Activated B cell treated with CpG ODN at 0.5 μM for 24 hours (primary cell): ENCODE data around the gene FBXL7. TPM values are rescaled to one million over a fixed set of nuclear protein-coding genes. Genes with fewer than 3 reads are reported as not detected.

ENCODE experiments used
- ATAC-seq: fragments of 200-7000 bp; cut with Tn5 transposase; one replicate; pipeline ENCODE4 v1.10.0; 2021; ENCODE audit warnings: low read depth, mild to moderate bottlenecking, moderate library complexity
- CTCF ChIA-PET: fragments of 350-600 bp; sonication (Branson Sonifier 250); formaldehyde crosslinking; loops from one replicate; lab custom pipeline; 2021; ENCODE audit warnings: antibody characterized with exemption; lab: Charles Lee
- POLR2A ChIA-PET: fragments of 350-600 bp; sonication (Branson Sonifier 250); formaldehyde crosslinking; loops from one replicate; lab custom pipeline; 2021; ENCODE audit warnings: antibody characterized with exemption; lab: Charles Lee
- DNase-seq: peaks from one replicate; pipeline ENCODE4 v3.0.0; 2022
- H3K27ac Mint-ChIP-seq: one replicate; pipeline ENCODE4 v1.8.0; 2020; ENCODE audit warnings: mixed read lengths
- H3K27me3 Mint-ChIP-seq: one replicate; pipeline ENCODE4 v1.8.0; 2021; ENCODE audit warnings: mixed read lengths
- H3K36me3 Mint-ChIP-seq: one replicate; pipeline ENCODE4 v1.8.0; 2021; ENCODE audit warnings: low read depth, mixed read lengths
- H3K4me1 Mint-ChIP-seq: one replicate; pipeline ENCODE4 v1.8.0; 2021; ENCODE audit warnings: mixed read lengths
- H3K4me3 Mint-ChIP-seq: one replicate; pipeline ENCODE4 v1.8.0; 2020; ENCODE audit warnings: mild to moderate bottlenecking, mixed read lengths
- H3K9me3 Mint-ChIP-seq: one replicate; pipeline ENCODE4 v1.8.0; 2020; ENCODE audit warnings: mixed read lengths
- intact Hi-C: fragments of 100-400 bp; cut with micrococcal nuclease; formaldehyde crosslinking; loops from one replicate; pipeline ENCODE4 v1.15.1; 2024
- total RNA-seq: library from RNA; stranded (reverse); gene quantifications from 2 replicates; pipeline ENCODE4 v1.2.3, GENCODE V29; 2022
- TF ChIP-seq, protein P1 (sequence below): fragments of 200-600 bp; IDR thresholded peaks from one replicate; pipeline ENCODE4 v1.8.0; 2022; ENCODE audit warnings: antibody characterized with exemption, mild to moderate bottlenecking

Gene FBXL7
- total RNA-seq, 1 donor from 2014 or later: not detected

DNA sequence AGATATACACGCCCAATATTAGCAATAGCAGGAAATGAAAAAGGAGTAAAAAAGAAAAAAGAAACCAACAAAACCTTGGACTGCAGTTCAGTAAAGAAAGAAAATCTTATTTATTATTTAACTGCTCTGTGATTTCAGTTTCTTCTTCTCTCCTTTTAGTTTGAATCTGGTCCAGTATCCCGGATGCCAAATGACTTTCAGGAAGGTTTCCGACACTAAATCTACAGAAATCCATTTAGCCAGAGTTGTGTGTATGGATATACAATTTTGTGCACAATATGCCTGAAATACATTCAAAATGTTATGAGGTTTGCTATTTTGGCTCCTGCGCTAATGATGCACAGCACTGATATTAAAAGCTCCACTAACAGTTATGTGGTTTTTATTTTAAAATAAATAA lies 64.5 kb downstream of the FBXL7 start:
- DNase-seq: no peak
- H3K4me3 Mint-ChIP-seq: no peak overlapping the region
- ATAC-seq: no peak
- TF ChIP-seq, protein P1, sequence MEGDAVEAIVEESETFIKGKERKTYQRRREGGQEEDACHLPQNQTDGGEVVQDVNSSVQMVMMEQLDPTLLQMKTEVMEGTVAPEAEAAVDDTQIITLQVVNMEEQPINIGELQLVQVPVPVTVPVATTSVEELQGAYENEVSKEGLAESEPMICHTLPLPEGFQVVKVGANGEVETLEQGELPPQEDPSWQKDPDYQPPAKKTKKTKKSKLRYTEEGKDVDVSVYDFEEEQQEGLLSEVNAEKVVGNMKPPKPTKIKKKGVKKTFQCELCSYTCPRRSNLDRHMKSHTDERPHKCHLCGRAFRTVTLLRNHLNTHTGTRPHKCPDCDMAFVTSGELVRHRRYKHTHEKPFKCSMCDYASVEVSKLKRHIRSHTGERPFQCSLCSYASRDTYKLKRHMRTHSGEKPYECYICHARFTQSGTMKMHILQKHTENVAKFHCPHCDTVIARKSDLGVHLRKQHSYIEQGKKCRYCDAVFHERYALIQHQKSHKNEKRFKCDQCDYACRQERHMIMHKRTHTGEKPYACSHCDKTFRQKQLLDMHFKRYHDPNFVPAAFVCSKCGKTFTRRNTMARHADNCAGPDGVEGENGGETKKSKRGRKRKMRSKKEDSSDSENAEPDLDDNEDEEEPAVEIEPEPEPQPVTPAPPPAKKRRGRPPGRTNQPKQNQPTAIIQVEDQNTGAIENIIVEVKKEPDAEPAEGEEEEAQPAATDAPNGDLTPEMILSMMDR: no peak
- no peaks in the 10 kb centered on the region for H3K9me3 Mint-ChIP-seq
- H3K27ac Mint-ChIP-seq: no peak overlapping the region
- H3K27me3 Mint-ChIP-seq: no peaks in the 10 kb centered on the region
- no peaks in the 10 kb centered on the region for H3K36me3 Mint-ChIP-seq
- ChIA-PET CTCF (no interaction called here), POLR2A (no interaction called here)
- no peaks in the 10 kb centered on the region for H3K4me1 Mint-ChIP-seq
- intact Hi-C loops: no loop called here

DNA sequence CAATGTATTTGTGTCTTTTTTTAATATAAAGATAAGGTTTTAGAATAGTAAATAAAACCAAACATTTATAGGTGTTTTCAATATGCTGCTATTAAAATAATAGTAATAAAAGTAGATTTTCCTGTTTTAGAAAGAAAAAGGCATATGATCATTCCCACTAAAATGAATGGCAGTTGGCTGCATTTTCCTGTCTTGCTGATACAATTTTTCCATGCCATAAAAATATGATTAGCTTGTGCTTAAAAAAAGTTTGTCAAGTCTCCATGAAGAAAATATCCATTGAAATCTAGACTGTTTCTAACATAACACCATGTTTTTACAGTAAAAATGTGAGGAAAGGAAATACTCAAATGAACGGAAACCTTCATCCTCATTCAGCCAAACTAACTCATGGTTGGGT lies 65.0 kb downstream of the FBXL7 start:
- H3K9me3 Mint-ChIP-seq: no peaks in the 10 kb centered on the region
- H3K4me3 Mint-ChIP-seq: no peak overlapping the region
- intact Hi-C loops: no loop called here
- no peak overlapping the region for H3K27ac Mint-ChIP-seq
- CTCF ChIA-PET: no interaction called here
- POLR2A ChIA-PET: no interaction called here
- DNase-seq: no peak
- no peaks in the 10 kb centered on the region for H3K36me3 Mint-ChIP-seq
- ATAC-seq: no peak
- no peaks in the 10 kb centered on the region for H3K27me3 Mint-ChIP-seq
- TF ChIP-seq, protein P1: no peak
- H3K4me1 Mint-ChIP-seq: no peaks in the 10 kb centered on the region

DNA sequence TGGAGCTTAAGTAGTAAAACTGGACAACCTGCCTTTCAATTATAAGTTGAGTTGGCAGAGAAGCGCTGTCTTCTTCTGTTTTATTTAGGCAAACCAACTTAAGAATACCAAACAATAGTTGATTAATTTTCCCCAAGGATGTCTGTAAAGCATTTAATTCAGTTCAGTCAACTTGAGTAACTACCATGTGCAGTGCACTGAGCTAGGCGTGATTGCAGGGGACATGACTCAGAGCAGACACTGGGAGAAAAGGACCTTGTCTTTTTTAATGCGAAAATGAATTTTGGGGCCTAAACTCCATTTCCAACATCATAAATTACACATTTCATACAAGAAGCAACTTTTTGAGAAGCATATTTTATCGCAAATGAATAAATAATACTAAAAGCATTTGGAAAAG lies 66.3 kb downstream of the FBXL7 start:
- intact Hi-C loops: no loop called here
- Mint-ChIP-seq H3K27ac (no peak overlapping the region), H3K27me3 (no peaks in the 10 kb centered on the region), H3K9me3 (no peaks in the 10 kb centered on the region), H3K36me3 (no peaks in the 10 kb centered on the region), H3K4me1 (no peaks in the 10 kb centered on the region), H3K4me3 (no peak overlapping the region)
- TF ChIP-seq, protein P1: no peak
- DNase-seq (no peak), ATAC-seq (no peak)
- CTCF ChIA-PET: no interaction called here
- POLR2A ChIA-PET: no interaction called here

DNA sequence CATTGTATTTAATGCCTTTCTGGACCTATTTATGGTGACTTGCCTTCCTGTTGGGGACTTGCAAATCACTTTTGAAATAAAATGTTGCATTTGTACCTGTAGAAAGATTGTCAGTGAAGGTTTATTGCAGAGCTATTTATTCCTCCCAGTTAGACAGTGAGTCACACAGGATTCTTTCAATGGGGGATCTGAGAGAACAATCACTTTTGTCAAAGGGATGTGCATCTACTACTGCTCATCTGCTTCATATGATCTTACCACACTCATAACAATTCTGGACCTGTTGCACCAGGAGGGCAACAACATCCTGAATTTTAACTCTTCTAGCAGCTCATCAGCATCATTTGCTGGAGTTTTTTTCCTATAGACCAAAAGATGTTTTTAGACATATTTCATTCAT lies 66.8 kb downstream of the FBXL7 start:
- ChIA-PET CTCF (no interaction called here), POLR2A (no interaction called here)
- H3K27ac Mint-ChIP-seq: no peak overlapping the region
- no peaks in the 10 kb centered on the region for H3K27me3 Mint-ChIP-seq
- H3K36me3 Mint-ChIP-seq: no peaks in the 10 kb centered on the region
- ATAC-seq (no peak), DNase-seq (no peak)
- no peak overlapping the region for H3K4me3 Mint-ChIP-seq
- intact Hi-C loops: no loop called here
- H3K9me3 Mint-ChIP-seq: no peaks in the 10 kb centered on the region
- TF ChIP-seq, protein P1: no peak
- H3K4me1 Mint-ChIP-seq: no peaks in the 10 kb centered on the region

DNA sequence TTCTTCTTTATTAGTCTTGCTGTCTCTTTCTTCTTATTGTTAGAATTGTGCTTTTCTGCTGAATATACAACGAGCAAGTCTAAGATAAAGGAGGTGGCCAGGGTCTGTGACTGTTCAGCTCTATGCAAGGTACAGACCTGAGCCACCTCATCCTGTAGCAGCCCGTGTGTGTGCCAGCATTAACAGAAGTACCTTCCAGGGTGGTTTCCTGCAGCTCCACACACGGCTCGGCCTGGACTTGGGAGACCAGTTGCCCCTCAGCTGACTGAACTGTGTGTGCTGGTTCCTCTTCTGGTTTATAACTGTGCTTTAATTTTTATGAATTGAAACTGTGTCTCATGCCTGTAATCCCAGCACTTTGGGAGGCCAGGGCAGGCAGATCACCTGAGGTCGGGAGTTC lies 70.5 kb downstream of the FBXL7 start:
- no peak overlapping the region for H3K27ac Mint-ChIP-seq
- H3K4me3 Mint-ChIP-seq: no peak overlapping the region
- TF ChIP-seq, protein P1: no peak
- no peaks in the 10 kb centered on the region for H3K4me1 Mint-ChIP-seq
- H3K9me3 Mint-ChIP-seq: no peaks in the 10 kb centered on the region
- no peaks in the 10 kb centered on the region for H3K36me3 Mint-ChIP-seq
- DNase-seq (no peak), ATAC-seq (no peak)
- H3K27me3 Mint-ChIP-seq: no peaks in the 10 kb centered on the region
- ChIA-PET POLR2A (no interaction called here), CTCF (no interaction called here)
- intact Hi-C loops: no loop called here
